NB4 (cell line): ENCODE measurements around the gene FOXP1.

ENCODE experiments used
- DNase-seq: peaks from one replicate; pipeline ENCODE4 v3.0.0; 2010; ENCODE audit warnings: low read depth
- H3K4me3 ChIP-seq: one replicate; pipeline ENCODE4 v1.5.1; 2011; ENCODE audit warnings: mild to moderate bottlenecking, low read depth, low read length, moderate library complexity
- MYC ChIP-seq: IDR thresholded peaks from 2 replicates; pipeline ENCODE4 v1.6.1; 2011; ENCODE audit warnings: low read depth, low read length
- POLR2A ChIP-seq: IDR thresholded peaks from 2 replicates; pipeline ENCODE4 v1.6.1; 2011; ENCODE audit warnings: mild to moderate bottlenecking; ENCODE audit not compliant: insufficient read length; ENCODE audit errors: extremely low read depth
- TF ChIP-seq, protein P1 (sequence below): IDR thresholded peaks from one replicate; pipeline ENCODE4 v1.5.1; 2012; ENCODE audit warnings: low read depth, low read length
- TF ChIP-seq, protein P2 (sequence below): IDR thresholded peaks from 2 replicates; pipeline ENCODE4 v1.6.1; 2011; ENCODE audit warnings: low read depth, low read length

The FOXP1 gene

DNA sequence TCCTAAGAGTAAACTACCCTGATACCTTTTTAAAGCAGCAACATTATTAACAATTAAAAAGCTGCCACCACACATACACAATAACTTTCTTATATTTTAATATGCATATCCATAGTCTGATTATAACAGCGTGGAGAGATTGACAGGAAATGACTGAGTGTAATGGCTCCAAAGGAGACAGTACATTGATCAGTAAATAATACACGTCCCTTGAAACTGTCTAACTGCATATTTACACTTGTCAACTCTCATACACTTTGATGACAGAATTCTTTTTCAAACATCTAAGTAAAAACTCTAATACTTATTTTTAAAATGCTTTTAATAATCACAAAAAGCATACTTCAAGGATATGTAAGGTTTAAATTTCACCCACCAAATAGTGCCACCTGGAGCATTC lies 99.5 kb downstream of the FOXP1 start:
- no peak for DNase-seq
- H3K4me3 ChIP-seq = no peak overlapping the region
- TF ChIP-seq, protein P1, sequence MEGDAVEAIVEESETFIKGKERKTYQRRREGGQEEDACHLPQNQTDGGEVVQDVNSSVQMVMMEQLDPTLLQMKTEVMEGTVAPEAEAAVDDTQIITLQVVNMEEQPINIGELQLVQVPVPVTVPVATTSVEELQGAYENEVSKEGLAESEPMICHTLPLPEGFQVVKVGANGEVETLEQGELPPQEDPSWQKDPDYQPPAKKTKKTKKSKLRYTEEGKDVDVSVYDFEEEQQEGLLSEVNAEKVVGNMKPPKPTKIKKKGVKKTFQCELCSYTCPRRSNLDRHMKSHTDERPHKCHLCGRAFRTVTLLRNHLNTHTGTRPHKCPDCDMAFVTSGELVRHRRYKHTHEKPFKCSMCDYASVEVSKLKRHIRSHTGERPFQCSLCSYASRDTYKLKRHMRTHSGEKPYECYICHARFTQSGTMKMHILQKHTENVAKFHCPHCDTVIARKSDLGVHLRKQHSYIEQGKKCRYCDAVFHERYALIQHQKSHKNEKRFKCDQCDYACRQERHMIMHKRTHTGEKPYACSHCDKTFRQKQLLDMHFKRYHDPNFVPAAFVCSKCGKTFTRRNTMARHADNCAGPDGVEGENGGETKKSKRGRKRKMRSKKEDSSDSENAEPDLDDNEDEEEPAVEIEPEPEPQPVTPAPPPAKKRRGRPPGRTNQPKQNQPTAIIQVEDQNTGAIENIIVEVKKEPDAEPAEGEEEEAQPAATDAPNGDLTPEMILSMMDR = no peak
- TF ChIP-seq POLR2A (no peak), MYC (no peak)
- TF ChIP-seq, protein P2, sequence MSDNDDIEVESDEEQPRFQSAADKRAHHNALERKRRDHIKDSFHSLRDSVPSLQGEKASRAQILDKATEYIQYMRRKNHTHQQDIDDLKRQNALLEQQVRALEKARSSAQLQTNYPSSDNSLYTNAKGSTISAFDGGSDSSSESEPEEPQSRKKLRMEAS = no peak

DNA sequence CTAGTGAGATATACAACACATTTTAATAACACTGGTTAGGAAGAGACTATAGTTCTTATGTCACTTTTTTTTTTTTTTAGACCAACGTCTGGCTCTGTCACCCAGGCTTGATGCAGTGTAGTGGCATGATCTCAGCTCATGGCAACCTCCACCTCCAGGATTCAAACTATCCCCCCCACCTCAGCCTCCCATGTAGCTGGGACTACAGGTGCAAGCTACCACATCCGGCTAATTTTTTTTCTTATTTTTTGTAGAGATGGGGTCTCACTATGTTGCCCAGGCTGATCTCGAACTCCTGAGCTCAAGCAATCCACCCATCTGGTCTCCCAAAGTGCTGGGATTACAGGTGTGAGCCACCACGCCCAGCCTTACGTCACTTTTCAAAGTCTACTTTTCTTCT lies 100.8 kb downstream of the FOXP1 start:
- TF ChIP-seq POLR2A (no peak), MYC (no peak)
- TF ChIP-seq, protein P2 = no peak
- TF ChIP-seq, protein P1 = no peak
- no peak for DNase-seq
- no peak overlapping the region for H3K4me3 ChIP-seq

DNA sequence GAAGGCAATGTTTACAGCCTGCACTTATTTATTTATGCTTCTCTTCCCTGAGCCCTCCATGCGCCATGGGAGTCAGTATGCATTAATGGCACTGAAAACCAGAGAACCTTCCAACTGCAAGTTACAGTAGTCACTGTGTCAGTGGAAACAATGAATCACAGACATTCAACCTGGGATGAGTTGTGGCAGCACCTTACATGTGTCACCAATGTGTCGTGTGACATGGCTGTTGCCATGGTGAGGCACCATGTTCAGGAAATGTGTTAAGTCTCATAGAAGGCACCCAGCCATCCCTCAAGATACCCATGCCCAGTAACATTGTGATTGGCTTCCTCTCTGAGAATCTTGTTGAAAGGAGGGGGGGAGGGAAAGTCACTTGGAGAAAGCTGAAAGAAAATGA lies 105.0 kb downstream of the FOXP1 start:
- TF ChIP-seq, protein P2 = no peak
- no peak for TF ChIP-seq POLR2A
- TF ChIP-seq, protein P1 = no peak
- DNase-seq = no peak
- H3K4me3 ChIP-seq = no peak overlapping the region

DNA sequence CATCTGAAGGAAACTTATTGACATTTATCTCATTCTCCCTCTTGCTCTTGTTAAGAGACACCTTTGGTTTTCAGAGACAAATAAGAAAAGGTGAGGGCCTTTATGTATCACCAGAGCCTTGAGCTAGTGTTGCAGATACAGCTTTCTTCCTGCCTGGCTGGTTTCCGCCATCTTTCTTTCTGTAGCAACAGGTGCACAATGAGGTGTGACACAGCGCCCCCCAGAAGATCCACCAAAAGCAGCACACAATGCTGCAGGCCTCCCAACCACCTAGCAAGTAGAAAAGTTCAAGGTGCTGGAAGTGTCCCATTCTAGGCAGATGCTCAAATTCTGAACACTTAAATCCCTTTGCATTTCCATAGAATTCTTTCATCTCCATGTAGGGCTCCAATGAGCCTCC lies 106.6 kb downstream of the FOXP1 start:
- no peak overlapping the region for H3K4me3 ChIP-seq
- TF ChIP-seq, protein P2 = no peak
- TF ChIP-seq POLR2A = no peak
- TF ChIP-seq, protein P1 = no peak
- DNase-seq = no peak

DNA sequence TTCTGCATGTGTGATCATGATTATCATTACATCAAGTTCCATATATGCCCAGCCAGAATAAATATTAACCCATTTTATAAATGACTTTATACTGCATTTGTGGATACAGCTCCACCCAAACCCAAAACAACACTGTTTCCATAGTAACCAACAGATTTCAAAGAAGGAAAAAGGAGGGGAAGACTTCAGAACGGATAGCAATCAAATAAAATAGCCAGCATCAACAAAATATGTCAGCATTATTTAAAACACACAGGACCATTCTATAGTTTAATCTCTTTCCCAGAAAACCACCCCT lies 114.4 kb downstream of the FOXP1 start:
- DNase-seq = no peak
- TF ChIP-seq POLR2A (no peak), MYC (no peak)
- TF ChIP-seq, protein P2 = no peak
- TF ChIP-seq, protein P1 = no peak
- H3K4me3 ChIP-seq = no peak overlapping the region

DNA sequence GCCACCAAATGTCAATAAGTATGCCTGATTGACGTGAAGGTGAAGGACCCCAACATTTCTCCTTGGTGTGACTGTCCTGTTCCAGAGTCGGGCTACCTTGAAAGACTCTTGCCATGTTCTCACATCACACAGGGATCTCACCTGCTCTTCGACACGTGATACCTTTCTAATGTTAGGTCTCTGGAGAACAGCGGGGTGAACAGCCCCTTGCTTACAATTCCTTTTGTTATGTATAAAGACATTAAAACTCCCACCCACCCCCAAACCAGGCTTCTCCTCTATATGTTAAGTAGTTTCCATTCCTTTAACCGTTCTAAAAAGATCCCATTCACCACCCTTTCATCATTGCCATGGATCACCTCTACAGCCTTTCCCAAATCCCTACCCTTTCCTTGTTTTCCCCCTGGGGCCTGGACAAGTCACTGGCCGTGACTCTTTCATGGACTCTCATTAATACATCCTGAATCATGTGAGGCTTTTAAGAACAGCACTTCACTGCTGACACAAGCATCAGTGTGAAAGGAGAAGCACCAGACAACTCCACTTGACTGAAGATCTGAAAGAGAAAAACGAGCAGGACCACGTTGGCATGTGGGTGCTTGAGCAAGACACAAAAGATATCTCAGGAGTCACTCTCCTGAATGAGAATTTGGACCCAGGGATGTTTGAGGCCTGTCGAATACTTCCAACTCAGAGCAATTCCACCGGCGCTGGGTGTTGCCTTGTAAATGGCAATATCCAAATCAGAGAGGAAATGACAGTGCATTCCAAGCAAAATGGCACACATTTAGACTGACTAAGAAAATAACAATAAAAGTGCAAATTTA lies 115.0 kb downstream of the FOXP1 start:
- TF ChIP-seq, protein P2 = no peak
- TF ChIP-seq, protein P1 = no peak
- TF ChIP-seq MYC (no peak), POLR2A (no peak)
- DNase-seq = no peak
- no peak overlapping the region for H3K4me3 ChIP-seq
